ENCODE measurements around the gene B4GALNT4.

DNA sequence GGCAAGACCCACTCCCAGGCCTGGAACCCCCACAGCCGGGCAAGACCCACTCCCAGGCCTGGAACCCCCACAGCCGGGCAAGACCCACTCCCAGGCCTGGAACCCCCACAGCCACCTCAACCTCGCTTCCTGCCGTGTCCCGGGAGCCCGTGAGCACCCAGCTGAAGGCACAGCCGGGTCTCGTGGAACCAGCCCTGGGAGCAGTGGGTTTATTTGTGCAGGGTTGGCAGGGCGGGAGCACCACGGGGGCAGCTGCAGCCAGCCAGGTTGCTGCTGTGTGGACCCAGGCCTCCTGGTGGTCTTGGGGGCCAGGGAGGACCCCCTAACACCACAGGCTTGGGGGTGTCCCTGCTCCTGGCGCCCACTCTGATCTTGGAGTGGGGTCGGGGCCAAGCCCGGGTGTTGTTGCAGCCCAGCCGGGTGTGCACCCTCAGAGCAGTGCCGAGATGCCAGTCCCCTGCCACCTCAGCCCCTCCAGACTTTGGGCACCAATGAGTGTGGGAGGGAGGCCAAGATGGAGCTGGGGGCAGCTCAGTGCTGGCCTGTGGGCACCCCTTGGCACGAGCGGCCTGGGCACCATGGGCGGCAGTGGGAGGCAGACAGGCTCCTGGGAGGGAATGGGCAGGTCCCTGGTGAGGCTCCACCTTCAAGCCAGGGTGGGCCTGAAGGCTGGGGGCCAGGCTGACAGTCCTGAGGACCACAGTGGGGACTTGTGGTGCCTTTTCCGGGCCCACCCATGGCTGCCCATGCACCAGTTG, 16.5 kb downstream of the B4GALNT4 start:
- TF ChIP-seq, protein P1, sequence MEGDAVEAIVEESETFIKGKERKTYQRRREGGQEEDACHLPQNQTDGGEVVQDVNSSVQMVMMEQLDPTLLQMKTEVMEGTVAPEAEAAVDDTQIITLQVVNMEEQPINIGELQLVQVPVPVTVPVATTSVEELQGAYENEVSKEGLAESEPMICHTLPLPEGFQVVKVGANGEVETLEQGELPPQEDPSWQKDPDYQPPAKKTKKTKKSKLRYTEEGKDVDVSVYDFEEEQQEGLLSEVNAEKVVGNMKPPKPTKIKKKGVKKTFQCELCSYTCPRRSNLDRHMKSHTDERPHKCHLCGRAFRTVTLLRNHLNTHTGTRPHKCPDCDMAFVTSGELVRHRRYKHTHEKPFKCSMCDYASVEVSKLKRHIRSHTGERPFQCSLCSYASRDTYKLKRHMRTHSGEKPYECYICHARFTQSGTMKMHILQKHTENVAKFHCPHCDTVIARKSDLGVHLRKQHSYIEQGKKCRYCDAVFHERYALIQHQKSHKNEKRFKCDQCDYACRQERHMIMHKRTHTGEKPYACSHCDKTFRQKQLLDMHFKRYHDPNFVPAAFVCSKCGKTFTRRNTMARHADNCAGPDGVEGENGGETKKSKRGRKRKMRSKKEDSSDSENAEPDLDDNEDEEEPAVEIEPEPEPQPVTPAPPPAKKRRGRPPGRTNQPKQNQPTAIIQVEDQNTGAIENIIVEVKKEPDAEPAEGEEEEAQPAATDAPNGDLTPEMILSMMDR (IDR thresholded peaks at IDR 0.05): no peak
- TF ChIP-seq, protein P2, sequence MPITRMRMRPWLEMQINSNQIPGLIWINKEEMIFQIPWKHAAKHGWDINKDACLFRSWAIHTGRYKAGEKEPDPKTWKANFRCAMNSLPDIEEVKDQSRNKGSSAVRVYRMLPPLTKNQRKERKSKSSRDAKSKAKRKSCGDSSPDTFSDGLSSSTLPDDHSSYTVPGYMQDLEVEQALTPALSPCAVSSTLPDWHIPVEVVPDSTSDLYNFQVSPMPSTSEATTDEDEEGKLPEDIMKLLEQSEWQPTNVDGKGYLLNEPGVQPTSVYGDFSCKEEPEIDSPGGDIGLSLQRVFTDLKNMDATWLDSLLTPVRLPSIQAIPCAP (CRISPR knock-in tag; IDR thresholded peaks at IDR 0.05): no peak
- TF ChIP-seq ZBTB21 (CRISPR knock-in tag; IDR thresholded peaks at IDR 0.05; ENCODE audit: borderline replicate concordance): no peak
- TF ChIP-seq SP1 (CRISPR knock-in tag; conservative IDR thresholded peaks at IDR 0.05): no peak
- no peak for TF ChIP-seq ZSCAN18 (CRISPR knock-in tag; IDR thresholded peaks at IDR 0.05)
- TF ChIP-seq JUN (CRISPR knock-in tag; IDR thresholded peaks at IDR 0.05): no peak
- TF ChIP-seq, protein P3, sequence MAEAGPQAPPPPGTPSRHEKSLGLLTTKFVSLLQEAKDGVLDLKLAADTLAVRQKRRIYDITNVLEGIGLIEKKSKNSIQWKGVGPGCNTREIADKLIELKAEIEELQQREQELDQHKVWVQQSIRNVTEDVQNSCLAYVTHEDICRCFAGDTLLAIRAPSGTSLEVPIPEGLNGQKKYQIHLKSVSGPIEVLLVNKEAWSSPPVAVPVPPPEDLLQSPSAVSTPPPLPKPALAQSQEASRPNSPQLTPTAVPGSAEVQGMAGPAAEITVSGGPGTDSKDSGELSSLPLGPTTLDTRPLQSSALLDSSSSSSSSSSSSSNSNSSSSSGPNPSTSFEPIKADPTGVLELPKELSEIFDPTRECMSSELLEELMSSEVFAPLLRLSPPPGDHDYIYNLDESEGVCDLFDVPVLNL (CRISPR knock-in tag; IDR thresholded peaks at IDR 0.05; ENCODE audit: borderline replicate concordance, low read depth): no peak
- TF ChIP-seq, protein P4, sequence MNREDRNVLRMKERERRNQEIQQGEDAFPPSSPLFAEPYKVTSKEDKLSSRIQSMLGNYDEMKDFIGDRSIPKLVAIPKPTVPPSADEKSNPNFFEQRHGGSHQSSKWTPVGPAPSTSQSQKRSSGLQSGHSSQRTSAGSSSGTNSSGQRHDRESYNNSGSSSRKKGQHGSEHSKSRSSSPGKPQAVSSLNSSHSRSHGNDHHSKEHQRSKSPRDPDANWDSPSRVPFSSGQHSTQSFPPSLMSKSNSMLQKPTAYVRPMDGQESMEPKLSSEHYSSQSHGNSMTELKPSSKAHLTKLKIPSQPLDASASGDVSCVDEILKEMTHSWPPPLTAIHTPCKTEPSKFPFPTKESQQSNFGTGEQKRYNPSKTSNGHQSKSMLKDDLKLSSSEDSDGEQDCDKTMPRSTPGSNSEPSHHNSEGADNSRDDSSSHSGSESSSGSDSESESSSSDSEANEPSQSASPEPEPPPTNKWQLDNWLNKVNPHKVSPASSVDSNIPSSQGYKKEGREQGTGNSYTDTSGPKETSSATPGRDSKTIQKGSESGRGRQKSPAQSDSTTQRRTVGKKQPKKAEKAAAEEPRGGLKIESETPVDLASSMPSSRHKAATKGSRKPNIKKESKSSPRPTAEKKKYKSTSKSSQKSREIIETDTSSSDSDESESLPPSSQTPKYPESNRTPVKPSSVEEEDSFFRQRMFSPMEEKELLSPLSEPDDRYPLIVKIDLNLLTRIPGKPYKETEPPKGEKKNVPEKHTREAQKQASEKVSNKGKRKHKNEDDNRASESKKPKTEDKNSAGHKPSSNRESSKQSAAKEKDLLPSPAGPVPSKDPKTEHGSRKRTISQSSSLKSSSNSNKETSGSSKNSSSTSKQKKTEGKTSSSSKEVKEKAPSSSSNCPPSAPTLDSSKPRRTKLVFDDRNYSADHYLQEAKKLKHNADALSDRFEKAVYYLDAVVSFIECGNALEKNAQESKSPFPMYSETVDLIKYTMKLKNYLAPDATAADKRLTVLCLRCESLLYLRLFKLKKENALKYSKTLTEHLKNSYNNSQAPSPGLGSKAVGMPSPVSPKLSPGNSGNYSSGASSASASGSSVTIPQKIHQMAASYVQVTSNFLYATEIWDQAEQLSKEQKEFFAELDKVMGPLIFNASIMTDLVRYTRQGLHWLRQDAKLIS (CRISPR knock-in tag; IDR thresholded peaks at IDR 0.05; ENCODE audit: borderline replicate concordance): no peak

All from WTC11 (cell line).